ENCODE results near the gene TGFBR2.

The TGFBR2 gene

GRCh38 chr3:30606301-30607031, at the start of gene TGFBR2:
Gene TGFBR2 (plus strand): TSS chr3:30606601. CDS start chr3:30606884, 283 bp downstream.
- Mint-ChIP-seq H3K27me3 (no peaks in the 10 kb centered on the region), H3K36me3 (peaks cover 29% of the 10 kb centered on the region), H3K4me3 (peak within 1 kb of the TSS; percentile 91), H3K27ac (peak within 1 kb of the TSS; percentile 98), H3K4me1 (peaks cover 67% of the 10 kb centered on the region), H3K9me3 (peaks cover 2% of the 10 kb centered on the region)
- CTCF ChIA-PET: interaction anchor here (0.7 to 2.5 kb wide), 7 partner anchors 11 to 287 kb away, joined by 3 to 10 read pairs (median 4); no protein-coding TSS in a partner anchor
- peak; percentile 90 for DNase-seq

GRCh38 chr3:30557746-30558303, 48.6 kb upstream of the TGFBR2 start:
- Mint-ChIP-seq H3K4me3 (no peak overlapping the region), H3K27ac (no peak overlapping the region)
- CTCF ChIA-PET: no interaction called here

GRCh38 chr3:30563956-30564355, 42.4 kb upstream of the TGFBR2 start:
- Mint-ChIP-seq H3K4me3 (no peak overlapping the region), H3K27me3 (no peaks in the 10 kb centered on the region), H3K9me3 (peaks cover 3% of the 10 kb centered on the region), H3K36me3 (peaks cover 2% of the 10 kb centered on the region), H3K4me1 (no peaks in the 10 kb centered on the region), H3K27ac (no peak overlapping the region)
- no peak for DNase-seq
- CTCF ChIA-PET: no interaction called here

More at GRCh38 chr3:30557746-30558303, 48.6 kb upstream of the TGFBR2 start:
- Mint-ChIP-seq H3K36me3 (no peaks in the 10 kb centered on the region), H3K27me3 (no peaks in the 10 kb centered on the region), H3K4me1 (no peaks in the 10 kb centered on the region), H3K9me3 (no peaks in the 10 kb centered on the region)
- DNase-seq: no peak

- H3K27me3 Mint-ChIP-seq: no peaks in the 10 kb centered on the region
- H3K27ac Mint-ChIP-seq: no peak overlapping the region
- no peak overlapping the region for H3K4me3 Mint-ChIP-seq
- DNase-seq: no peak
- no peaks in the 10 kb centered on the region for H3K4me1 Mint-ChIP-seq
- H3K36me3 Mint-ChIP-seq: peaks cover 2% of the 10 kb centered on the region
- H3K9me3 Mint-ChIP-seq: peaks cover 3% of the 10 kb centered on the region
- CTCF ChIA-PET: no interaction called here
Observed at GRCh38 chr3:30567139-30567753, 39.2 kb upstream of the TGFBR2 start.

- CTCF ChIA-PET: no interaction called here
- Mint-ChIP-seq H3K4me3 (no peak overlapping the region), H3K9me3 (peaks cover 2% of the 10 kb centered on the region), H3K4me1 (no peaks in the 10 kb centered on the region), H3K27me3 (no peaks in the 10 kb centered on the region), H3K36me3 (no peaks in the 10 kb centered on the region), H3K27ac (no peak overlapping the region)
- no peak for DNase-seq
Observed at GRCh38 chr3:30576946-30577345, 29.5 kb upstream of the TGFBR2 start.

GRCh38 chr3:30577788-30578187, 28.6 kb upstream of the TGFBR2 start:
- Mint-ChIP-seq H3K4me3 (no peak overlapping the region), H3K27ac (no peak overlapping the region), H3K4me1 (no peaks in the 10 kb centered on the region), H3K27me3 (no peaks in the 10 kb centered on the region), H3K9me3 (peaks cover 2% of the 10 kb centered on the region), H3K36me3 (no peaks in the 10 kb centered on the region)
- CTCF ChIA-PET: no interaction called here
- no peak for DNase-seq

GRCh38 chr3:30578479-30578878, 27.9 kb upstream of the TGFBR2 start:
- no peak for DNase-seq
- H3K4me3 Mint-ChIP-seq: no peak overlapping the region

GRCh38 chr3:30578986-30579579, 27.3 kb upstream of the TGFBR2 start:
- no peak overlapping the region for H3K27ac Mint-ChIP-seq
- no peaks in the 10 kb centered on the region for H3K36me3 Mint-ChIP-seq
- no peak overlapping the region for H3K4me3 Mint-ChIP-seq
- CTCF ChIA-PET: no interaction called here
- H3K27me3 Mint-ChIP-seq: no peaks in the 10 kb centered on the region
- no peak for DNase-seq
- no peaks in the 10 kb centered on the region for H3K9me3 Mint-ChIP-seq
- H3K4me1 Mint-ChIP-seq: no peaks in the 10 kb centered on the region

More at GRCh38 chr3:30578479-30578878, 27.9 kb upstream of the TGFBR2 start:
- Mint-ChIP-seq H3K27me3 (no peaks in the 10 kb centered on the region), H3K9me3 (no peaks in the 10 kb centered on the region), H3K27ac (peak overlapping the region; percentile 43), H3K36me3 (no peaks in the 10 kb centered on the region), H3K4me1 (no peaks in the 10 kb centered on the region)
- CTCF ChIA-PET: interaction anchor here (0.6 kb wide), 1 partner anchor 967 kb away, joined by 4 read pairs; no protein-coding TSS in a partner anchor

GRCh38 chr3:30581067-30581585, 25.3 kb upstream of the TGFBR2 start:
- H3K4me1 Mint-ChIP-seq: no peaks in the 10 kb centered on the region
- no peaks in the 10 kb centered on the region for H3K9me3 Mint-ChIP-seq
- no peaks in the 10 kb centered on the region for H3K27me3 Mint-ChIP-seq
- CTCF ChIA-PET: no interaction called here
- H3K27ac Mint-ChIP-seq: no peak overlapping the region
- H3K4me3 Mint-ChIP-seq: no peak overlapping the region
- DNase-seq: no peak
- no peaks in the 10 kb centered on the region for H3K36me3 Mint-ChIP-seq

- no peak for DNase-seq
- Mint-ChIP-seq H3K4me1 (no peaks in the 10 kb centered on the region), H3K4me3 (no peak overlapping the region), H3K9me3 (no peaks in the 10 kb centered on the region), H3K27ac (no peak overlapping the region), H3K27me3 (no peaks in the 10 kb centered on the region), H3K36me3 (no peaks in the 10 kb centered on the region)
- CTCF ChIA-PET: no interaction called here
Observed at GRCh38 chr3:30581982-30582381, 24.4 kb upstream of the TGFBR2 start.

- no peak overlapping the region for H3K4me3 Mint-ChIP-seq
- no peaks in the 10 kb centered on the region for H3K9me3 Mint-ChIP-seq
- H3K4me1 Mint-ChIP-seq: no peaks in the 10 kb centered on the region
- CTCF ChIA-PET: no interaction called here
- H3K27me3 Mint-ChIP-seq: no peaks in the 10 kb centered on the region
- H3K27ac Mint-ChIP-seq: no peak overlapping the region
- H3K36me3 Mint-ChIP-seq: no peaks in the 10 kb centered on the region
- no peak for DNase-seq
Observed at GRCh38 chr3:30583973-30584372, 22.4 kb upstream of the TGFBR2 start.

- Mint-ChIP-seq H3K4me1 (no peaks in the 10 kb centered on the region), H3K27me3 (no peaks in the 10 kb centered on the region), H3K4me3 (no peak overlapping the region), H3K27ac (no peak overlapping the region), H3K9me3 (no peaks in the 10 kb centered on the region), H3K36me3 (no peaks in the 10 kb centered on the region)
- no peak for DNase-seq
- CTCF ChIA-PET: no interaction called here
Observed at GRCh38 chr3:30585654-30586053, 20.7 kb upstream of the TGFBR2 start.

- no peaks in the 10 kb centered on the region for H3K9me3 Mint-ChIP-seq
- no peak for DNase-seq
- H3K27ac Mint-ChIP-seq: no peak overlapping the region
- H3K4me3 Mint-ChIP-seq: no peak overlapping the region
- no peaks in the 10 kb centered on the region for H3K36me3 Mint-ChIP-seq
- H3K4me1 Mint-ChIP-seq: no peaks in the 10 kb centered on the region
- CTCF ChIA-PET: no interaction called here
- H3K27me3 Mint-ChIP-seq: no peaks in the 10 kb centered on the region
Observed at GRCh38 chr3:30586096-30586805, 20.1 kb upstream of the TGFBR2 start.

Measured in activated naive CD4-positive, alpha-beta T cell treated with anti-CD3 and anti-CD28 coated beads, Interleukin-2, amount 10 ng/mL, durations not matched to agents 7 days and 5 days (primary cell).